Right lobe of liver (tissue), 4 donors: Measurements from ENCODE around the gene LRPAP1.
"Not testable (repeated sequence)": the region's sequence is repeated elsewhere in the genome, so short reads cannot be mapped to it uniquely, and the experiment has no call there.

ENCODE experiments used
- CTCF ChIP-seq, 4 donors: fragments of 200-600 bp in 3 of 4; fragments of 450-650 bp in 1 of 4; IDR thresholded peaks; one replicate each; pipeline versions ENCODE4 v1.5.1 to v1.8.0; 2016 to 2022; ENCODE audit warnings: antibody characterized with exemption in 4 of 4, mild to moderate bottlenecking in 2 of 4
- POLR2A ChIP-seq: fragments of 450-650 bp; IDR thresholded peaks from one replicate; pipeline ENCODE4 v1.6.1; 2017; ENCODE audit warnings: antibody characterized with exemption, mild to moderate bottlenecking
- donor health status: DM: no; HTN: no; CAD: no.
- donor health status: DM: no; HTN: no; CAD: no.
- donor health status: DM: no; HTN: yes; CAD: no.

GRCh38 chr4:3551366-3551765 lies 19.1 kb upstream of the LRPAP1 start:
- not testable (repeated sequence) for TF ChIP-seq CTCF (IDR thresholded peaks at IDR 0.05); POLR2A
